ENCODE measurements around the gene CCS. TPM values are rescaled to one million over a fixed set of nuclear protein-coding genes. Genes with fewer than 3 reads are reported as not detected.

The CCS gene
- total RNA-seq, 4 donors from 2014 or later = 27.8 to 50.7 (median 34.8) TPM

DNA sequence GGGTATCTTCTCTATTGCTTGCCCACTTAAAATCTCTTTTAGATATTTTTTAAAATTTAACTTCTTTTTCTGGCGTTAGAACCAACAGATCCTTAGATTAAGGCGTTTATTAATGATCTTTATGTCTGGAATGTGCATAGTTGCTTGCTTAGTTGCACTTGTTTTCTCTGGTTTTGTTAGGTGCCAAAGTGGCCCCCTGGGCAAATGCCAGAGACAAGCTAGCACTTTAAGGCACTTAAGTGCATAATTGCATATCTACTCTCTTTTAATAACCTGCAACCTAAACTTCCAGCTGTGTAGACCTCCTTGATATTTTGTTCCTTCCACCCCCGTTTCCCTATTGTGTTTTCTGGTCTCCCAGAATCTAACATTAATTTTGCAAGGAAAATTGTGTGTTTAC lies 48.8 kb downstream of the CCS start:
- Histone ChIP-seq H3K4me3 (peak overlapping the region; percentile 68 to 88 (median 80)), H3K4me1 (peaks cover 85 to 90% (median 89%) of the 10 kb centered on the region in 4 donors), H3K27ac (replicated peaks in 1 of 4) (peak overlapping the region; percentile 9 to 93 (median 64)), H3K36me3 (peaks cover 21 to 74% (median 47%) of the 10 kb centered on the region in 4 donors), H3K27me3 (no peaks in the 10 kb centered on the region), H3K9me3 (no peaks in the 10 kb centered on the region)
- no peak for DNase-seq (ENCODE audit: extremely low spot score)
- 15% methylated on average over 3 of the region's 3 CpGs for WGBS
- intact Hi-C loops (cut with DNase I) = no loop called here
- no peak for TF ChIP-seq EP300 (IDR thresholded peaks at IDR 0.05)
- no peak for TF ChIP-seq POLR2AphosphoS5 (IDR thresholded peaks at IDR 0.05)
- TF ChIP-seq, protein P1, sequence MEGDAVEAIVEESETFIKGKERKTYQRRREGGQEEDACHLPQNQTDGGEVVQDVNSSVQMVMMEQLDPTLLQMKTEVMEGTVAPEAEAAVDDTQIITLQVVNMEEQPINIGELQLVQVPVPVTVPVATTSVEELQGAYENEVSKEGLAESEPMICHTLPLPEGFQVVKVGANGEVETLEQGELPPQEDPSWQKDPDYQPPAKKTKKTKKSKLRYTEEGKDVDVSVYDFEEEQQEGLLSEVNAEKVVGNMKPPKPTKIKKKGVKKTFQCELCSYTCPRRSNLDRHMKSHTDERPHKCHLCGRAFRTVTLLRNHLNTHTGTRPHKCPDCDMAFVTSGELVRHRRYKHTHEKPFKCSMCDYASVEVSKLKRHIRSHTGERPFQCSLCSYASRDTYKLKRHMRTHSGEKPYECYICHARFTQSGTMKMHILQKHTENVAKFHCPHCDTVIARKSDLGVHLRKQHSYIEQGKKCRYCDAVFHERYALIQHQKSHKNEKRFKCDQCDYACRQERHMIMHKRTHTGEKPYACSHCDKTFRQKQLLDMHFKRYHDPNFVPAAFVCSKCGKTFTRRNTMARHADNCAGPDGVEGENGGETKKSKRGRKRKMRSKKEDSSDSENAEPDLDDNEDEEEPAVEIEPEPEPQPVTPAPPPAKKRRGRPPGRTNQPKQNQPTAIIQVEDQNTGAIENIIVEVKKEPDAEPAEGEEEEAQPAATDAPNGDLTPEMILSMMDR (IDR thresholded peaks at IDR 0.05) = no peak
- no peak for TF ChIP-seq POLR2A (IDR thresholded peaks at IDR 0.05; ENCODE audit: low read depth)

DNA sequence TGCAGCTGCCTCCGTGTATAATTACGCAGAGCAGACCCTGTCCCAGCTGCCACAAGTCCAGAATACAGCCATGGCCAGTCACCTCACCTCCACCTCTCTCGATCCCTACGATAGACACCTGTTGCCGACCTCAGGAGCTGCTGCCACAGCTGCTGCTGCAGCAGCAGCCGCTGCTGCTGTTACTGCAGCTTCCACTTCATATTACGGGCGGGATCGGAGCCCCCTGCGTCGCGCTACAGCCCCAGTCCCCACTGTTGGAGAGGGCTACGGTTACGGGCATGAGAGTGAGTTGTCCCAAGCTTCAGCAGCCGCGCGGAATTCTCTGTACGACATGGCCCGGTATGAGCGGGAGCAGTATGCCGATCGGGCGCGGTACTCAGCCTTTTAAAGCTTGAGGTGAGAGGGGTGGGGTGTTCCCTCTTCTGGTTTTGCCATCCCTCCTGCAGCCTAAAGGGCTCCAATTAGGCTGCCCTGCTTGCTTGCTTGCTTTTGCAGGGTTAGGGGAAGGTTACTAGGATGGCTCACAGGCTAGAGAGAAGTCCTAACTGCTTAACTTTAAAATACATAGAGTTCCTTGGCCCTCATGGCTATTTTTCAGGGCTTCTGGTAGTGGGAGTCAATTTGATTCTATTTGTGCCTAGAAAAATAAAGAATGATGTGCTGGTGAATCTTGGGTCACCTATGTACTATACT lies 50.9 kb downstream of the CCS start:
- Histone ChIP-seq H3K36me3 (peaks cover 21 to 92% (median 66%) of the 10 kb centered on the region in 4 donors), H3K27me3 (no peaks in the 10 kb centered on the region), H3K27ac (replicated peaks in 1 of 4) (peak overlapping the region in 3 of 4 donors; percentile 25 to 68 (median 67)), H3K4me3 (peak overlapping the region in 1 of 4 donors; percentile 80), H3K4me1 (peaks cover 74 to 92% (median 88%) of the 10 kb centered on the region in 4 donors), H3K9me3 (no peaks in the 10 kb centered on the region)
- intact Hi-C loops (cut with DNase I) = no loop called here
- no peak for DNase-seq (ENCODE audit: extremely low spot score)
- TF ChIP-seq POLR2AphosphoS5 (IDR thresholded peaks at IDR 0.05) (no peak), POLR2A (IDR thresholded peaks at IDR 0.05; ENCODE audit: low read depth) (no peak), EP300 (IDR thresholded peaks at IDR 0.05) (no peak)
- TF ChIP-seq, protein P1 (IDR thresholded peaks at IDR 0.05) = no peak
- 93% methylated on average over 12 of the region's 24 CpGs for WGBS

GRCh38 chr11:66646828-66647227 lies 53.8 kb downstream of the CCS start:
- no peaks in the 10 kb centered on the region for H3K9me3 ChIP-seq
- no peak for TF ChIP-seq POLR2A (IDR thresholded peaks at IDR 0.05; ENCODE audit: low read depth)

DNA sequence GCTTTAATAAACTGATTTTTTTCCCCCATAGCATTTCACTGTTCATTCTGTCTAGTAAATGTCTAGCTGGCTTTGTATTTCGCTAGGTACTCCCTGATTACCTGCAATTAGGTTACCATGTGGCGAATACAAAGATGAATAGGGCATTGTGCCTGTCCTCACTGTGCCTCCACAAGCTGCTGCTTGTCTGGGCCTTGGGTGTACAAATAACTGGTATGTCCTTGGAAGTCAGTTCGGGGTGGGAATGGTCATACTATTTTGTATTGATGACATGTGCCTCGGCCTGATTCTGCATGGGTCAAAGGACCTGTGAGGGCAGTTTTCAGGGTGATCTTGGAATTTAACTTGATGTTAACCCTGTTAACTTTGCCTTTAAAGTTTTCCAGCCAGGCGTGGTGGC lies 56.9 kb downstream of the CCS start:
- Histone ChIP-seq H3K36me3 (peaks cover 17 to 84% (median 62%) of the 10 kb centered on the region in 4 donors), H3K4me1 (peaks cover 23 to 51% (median 30%) of the 10 kb centered on the region in 4 donors), H3K27me3 (no peaks in the 10 kb centered on the region), H3K4me3 (no peak overlapping the region), H3K27ac (replicated peaks in 1 of 4) (no peak overlapping the region), H3K9me3 (no peaks in the 10 kb centered on the region)
- WGBS = 100% methylated on average over 4 of the region's 5 CpGs
- no peak for DNase-seq (ENCODE audit: extremely low spot score)
- intact Hi-C loops (cut with DNase I) = no loop called here
- no peak for TF ChIP-seq EP300 (IDR thresholded peaks at IDR 0.05)
- TF ChIP-seq POLR2AphosphoS5 (IDR thresholded peaks at IDR 0.05) = no peak
- TF ChIP-seq POLR2A (IDR thresholded peaks at IDR 0.05; ENCODE audit: low read depth) = no peak
- TF ChIP-seq, protein P1 (IDR thresholded peaks at IDR 0.05) = no peak

More at GRCh38 chr11:66646828-66647227, 53.8 kb downstream of the CCS start:
- DNase-seq (ENCODE audit: extremely low spot score) = no peak
- Histone ChIP-seq H3K36me3 (peaks cover 29 to 92% (median 77%) of the 10 kb centered on the region in 4 donors), H3K4me1 (peaks cover 53 to 82% (median 60%) of the 10 kb centered on the region in 4 donors), H3K27me3 (no peaks in the 10 kb centered on the region), H3K4me3 (no peak overlapping the region), H3K27ac (replicated peaks in 1 of 4) (peak overlapping the region; percentile 16 to 68 (median 48))
- intact Hi-C loops (cut with DNase I) = no loop called here
- WGBS = 68% methylated on average over 4 of the region's 4 CpGs

GRCh38 chr11:66651016-66651415 lies 58.0 kb downstream of the CCS start:
- DNase-seq (ENCODE audit: extremely low spot score) = no peak
- no peak for TF ChIP-seq POLR2A (IDR thresholded peaks at IDR 0.05; ENCODE audit: low read depth)
- no peak for TF ChIP-seq EP300 (IDR thresholded peaks at IDR 0.05)
- TF ChIP-seq, protein P1 (IDR thresholded peaks at IDR 0.05) = no peak
- Histone ChIP-seq H3K9me3 (no peaks in the 10 kb centered on the region), H3K4me3 (no peak overlapping the region), H3K36me3 (peaks cover 17 to 78% (median 58%) of the 10 kb centered on the region in 4 donors), H3K27ac (replicated peaks in 1 of 4) (no peak overlapping the region), H3K4me1 (peaks cover 12 to 40% (median 19%) of the 10 kb centered on the region in 4 donors), H3K27me3 (no peaks in the 10 kb centered on the region)
- intact Hi-C loops (cut with DNase I) = no loop called here
- WGBS = 91% methylated on average over 2 of the region's 2 CpGs

Measured in esophagus muscularis mucosa (tissue), 4 donors.